ENCODE results near the gene AACS.

DNA sequence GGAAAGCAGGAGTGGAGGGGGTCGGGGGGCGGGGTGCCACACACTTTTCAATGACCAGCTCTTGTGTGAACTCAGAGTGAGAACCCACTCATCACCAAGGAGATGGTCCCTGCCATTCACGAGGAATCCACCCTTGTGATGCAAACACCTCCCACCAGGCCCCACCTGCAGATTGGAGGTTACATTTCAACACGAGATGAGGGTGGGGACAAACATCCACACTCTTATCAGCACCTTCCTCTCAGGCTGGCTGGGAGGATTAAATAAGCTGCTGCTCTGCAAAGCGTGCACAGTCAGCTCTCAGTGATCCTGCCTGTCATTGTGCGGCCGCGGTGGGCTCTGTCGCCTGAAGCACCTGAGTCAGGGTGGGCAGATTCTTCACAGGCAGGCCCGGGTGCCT is 39.7 kb downstream of the AACS start:
- TF ChIP-seq, protein P1, sequence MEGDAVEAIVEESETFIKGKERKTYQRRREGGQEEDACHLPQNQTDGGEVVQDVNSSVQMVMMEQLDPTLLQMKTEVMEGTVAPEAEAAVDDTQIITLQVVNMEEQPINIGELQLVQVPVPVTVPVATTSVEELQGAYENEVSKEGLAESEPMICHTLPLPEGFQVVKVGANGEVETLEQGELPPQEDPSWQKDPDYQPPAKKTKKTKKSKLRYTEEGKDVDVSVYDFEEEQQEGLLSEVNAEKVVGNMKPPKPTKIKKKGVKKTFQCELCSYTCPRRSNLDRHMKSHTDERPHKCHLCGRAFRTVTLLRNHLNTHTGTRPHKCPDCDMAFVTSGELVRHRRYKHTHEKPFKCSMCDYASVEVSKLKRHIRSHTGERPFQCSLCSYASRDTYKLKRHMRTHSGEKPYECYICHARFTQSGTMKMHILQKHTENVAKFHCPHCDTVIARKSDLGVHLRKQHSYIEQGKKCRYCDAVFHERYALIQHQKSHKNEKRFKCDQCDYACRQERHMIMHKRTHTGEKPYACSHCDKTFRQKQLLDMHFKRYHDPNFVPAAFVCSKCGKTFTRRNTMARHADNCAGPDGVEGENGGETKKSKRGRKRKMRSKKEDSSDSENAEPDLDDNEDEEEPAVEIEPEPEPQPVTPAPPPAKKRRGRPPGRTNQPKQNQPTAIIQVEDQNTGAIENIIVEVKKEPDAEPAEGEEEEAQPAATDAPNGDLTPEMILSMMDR (IDR thresholded peaks at IDR 0.05): no peak
- no peak for TF ChIP-seq POLR2A (IDR thresholded peaks at IDR 0.05)

All from thyroid gland (tissue), 4 donors.